Lower leg skin (tissue), 4 donors: ENCODE measurements around the gene RAP1GAP2. TPM values are rescaled to one million over a fixed set of nuclear protein-coding genes. Genes with fewer than 3 reads are reported as not detected.

Experiments
- DNase-seq, 2 donors: peaks; one replicate each; pipeline ENCODE4 v3.0.0-alpha.2; 2019; ENCODE audit warnings: low spot score in 2 of 2
- H3K4me3 ChIP-seq: fragments of 200-600 bp; sonication (generic); 2 replicates; pipeline ENCODE4 v1.5.1; 2017; ENCODE audit warnings: mild to moderate bottlenecking, low read depth; ENCODE audit not compliant: poor library complexity, severe bottlenecking
- CTCF ChIP-seq, 3 donors: fragments of 450-650 bp; IDR thresholded peaks; one replicate each; pipeline ENCODE4 v1.5.1; 2016; ENCODE audit warnings: antibody characterized with exemption in 3 of 3, mild to moderate bottlenecking in 3 of 3, moderate library complexity in 2 of 3
- POLR2A ChIP-seq, 2 donors: fragments of 450-650 bp; IDR thresholded peaks; one replicate each; pipeline ENCODE4 v1.6.1; 2016 to 2017; ENCODE audit warnings: antibody characterized with exemption in 2 of 2, mild to moderate bottlenecking in 1 of 2, moderate library complexity in 1 of 2
- WGBS, 2 donors: methylation state at CpG; one replicate each; pipeline ENCODE4 v1.1.5; 2018; 5-methylcytosine and 5-hydroxymethylcytosine counted together
- intact Hi-C: fragments of 100-400 bp; cut with DNase I; formaldehyde crosslinking; loops from one replicate; pipeline ENCODE4 v1.15.0; 2023; ENCODE audit warnings: low total_unique reads
- total RNA-seq, 4 donors: library from RNA; depleted of rRNA; stranded (reverse); fragments of >200 nt; gene quantifications; one replicate each; pipeline ENCODE4 v1.1.0, GENCODE V29; 2016

The RAP1GAP2 gene
- total RNA-seq, 4 donors from 2014 or later = 9.2 to 15.3 (median 12.8) TPM

GRCh38 chr17:3004925-3005324, 208.7 kb downstream of the RAP1GAP2 start:
- intact Hi-C loops = loop anchor here (10.0 kb wide), 1 partner anchor 150 kb away; no protein-coding TSS in a partner anchor
- no peak overlapping the region for H3K4me3 ChIP-seq
- no peak for DNase-seq
- WGBS, 2 donors = 75 to 79% methylated on average over 13 of the region's 13 CpGs
- no peak for TF ChIP-seq CTCF (IDR thresholded peaks at IDR 0.05)
- no peak for TF ChIP-seq POLR2A (IDR thresholded peaks at IDR 0.05)

GRCh38 chr17:3005696-3006095, 209.5 kb downstream of the RAP1GAP2 start:
- intact Hi-C loops = loop anchor here (10.0 kb wide), 1 partner anchor 151 kb away; no protein-coding TSS in a partner anchor

GRCh38 chr17:3006801-3007200, 210.6 kb downstream of the RAP1GAP2 start:
- no peak overlapping the region for H3K4me3 ChIP-seq
- TF ChIP-seq POLR2A (IDR thresholded peaks at IDR 0.05) (no peak), CTCF (IDR thresholded peaks at IDR 0.05) (no peak)
- intact Hi-C loops = loop anchor here (10.0 kb wide), 1 partner anchor 152 kb away; no protein-coding TSS in a partner anchor
- no peak for DNase-seq
- WGBS, 2 donors = 69 to 88% methylated on average over 4 of the region's 4 CpGs

More at GRCh38 chr17:3005696-3006095, 209.5 kb downstream of the RAP1GAP2 start:
- WGBS, 2 donors = 94 to 98% methylated on average over 12 of the region's 12 CpGs
- no peak for DNase-seq
- no peak overlapping the region for H3K4me3 ChIP-seq
- TF ChIP-seq POLR2A (IDR thresholded peaks at IDR 0.05) = no peak
- TF ChIP-seq CTCF (IDR thresholded peaks at IDR 0.05) = no peak

GRCh38 chr17:3007651-3008121, 211.4 kb downstream of the RAP1GAP2 start:
- DNase-seq = no peak
- intact Hi-C loops = loop anchor here (10.0 kb wide), 1 partner anchor 153 kb away; no protein-coding TSS in a partner anchor
- TF ChIP-seq POLR2A (IDR thresholded peaks at IDR 0.05) = no peak
- no peak for TF ChIP-seq CTCF (IDR thresholded peaks at IDR 0.05)
- WGBS, 2 donors = 92 to 93% methylated on average over 11 of the region's 11 CpGs
- H3K4me3 ChIP-seq = no peak overlapping the region

GRCh38 chr17:3008336-3009288, 212.4 kb downstream of the RAP1GAP2 start:
- no peak overlapping the region for H3K4me3 ChIP-seq
- no peak for DNase-seq
- TF ChIP-seq POLR2A (IDR thresholded peaks at IDR 0.05) = no peak
- intact Hi-C loops = loop anchor here (10.0 kb wide), 1 partner anchor 154 kb away; no protein-coding TSS in a partner anchor
- 86 to 87% methylated on average over 25 of the region's 25 CpGs for WGBS, 2 donors

GRCh38 chr17:3009411-3009920, 213.2 kb downstream of the RAP1GAP2 start:
- intact Hi-C loops = loop anchor here (10.0 kb wide), 1 partner anchor 155 kb away; no protein-coding TSS in a partner anchor
- TF ChIP-seq CTCF (IDR thresholded peaks at IDR 0.05) (no peak), POLR2A (IDR thresholded peaks at IDR 0.05) (no peak)
- WGBS, 2 donors = 78 to 85% methylated on average over 14 of the region's 14 CpGs
- H3K4me3 ChIP-seq = no peak overlapping the region
- DNase-seq = no peak
